ENCODE results near the gene TRAPPC5.

TRAPPC5 gene

GRCh38 chr19:7699003-7699402 lies 18.4 kb downstream of the TRAPPC5 start:
- Mint-ChIP-seq H3K27ac (peak overlapping the region; percentile 82), H3K4me1 (ENCODE audit: low read depth) (peaks cover 25% of the 10 kb centered on the region), H3K27me3 (no peaks in the 10 kb centered on the region), H3K9me3 (ENCODE audit: low read depth) (no peaks in the 10 kb centered on the region), H3K4me3 (peak overlapping the region; percentile 81), H3K36me3 (no peaks in the 10 kb centered on the region)

- Mint-ChIP-seq H3K27ac (peak overlapping the region; percentile 82), H3K36me3 (no peaks in the 10 kb centered on the region), H3K27me3 (no peaks in the 10 kb centered on the region), H3K4me3 (peak overlapping the region; percentile 81), H3K9me3 (ENCODE audit: low read depth) (no peaks in the 10 kb centered on the region), H3K4me1 (ENCODE audit: low read depth) (peaks cover 27% of the 10 kb centered on the region)
Observed at GRCh38 chr19:7699417-7700401, 19.1 kb downstream of the TRAPPC5 start.

GRCh38 chr19:7701049-7701653 lies 20.5 kb downstream of the TRAPPC5 start:
- no peaks in the 10 kb centered on the region for H3K36me3 Mint-ChIP-seq
- no peaks in the 10 kb centered on the region for H3K27me3 Mint-ChIP-seq
- no peak overlapping the region for H3K4me3 Mint-ChIP-seq
- no peak overlapping the region for H3K27ac Mint-ChIP-seq
- peaks cover 41% of the 10 kb centered on the region for H3K4me1 Mint-ChIP-seq (ENCODE audit: low read depth)
- H3K9me3 Mint-ChIP-seq (ENCODE audit: low read depth) = no peaks in the 10 kb centered on the region

GRCh38 chr19:7701654-7702457 lies 21.2 kb downstream of the TRAPPC5 start, which contains the start of gene FCER2:
Gene FCER2, minus strand, starts transcription at chr19:7702131. Its CDS starts 2,371 bp downstream, at chr19:7699760.
- Mint-ChIP-seq H3K4me1 (ENCODE audit: low read depth) (peaks cover 48% of the 10 kb centered on the region), H3K27ac (no peak within 1 kb of the TSS), H3K4me3 (no peak within 1 kb of the TSS)

GRCh38 chr19:7703332-7703731 lies 22.7 kb downstream of the TRAPPC5 start:
- H3K36me3 Mint-ChIP-seq = no peaks in the 10 kb centered on the region
- peaks cover 55% of the 10 kb centered on the region for H3K4me1 Mint-ChIP-seq (ENCODE audit: low read depth)
- no peak overlapping the region for H3K4me3 Mint-ChIP-seq
- H3K27me3 Mint-ChIP-seq = no peaks in the 10 kb centered on the region
- H3K9me3 Mint-ChIP-seq (ENCODE audit: low read depth) = no peaks in the 10 kb centered on the region
- no peak overlapping the region for H3K27ac Mint-ChIP-seq

More at GRCh38 chr19:7701654-7702457, 21.2 kb downstream of the TRAPPC5 start, which contains the start of gene FCER2:
- Mint-ChIP-seq H3K36me3 (no peaks in the 10 kb centered on the region), H3K9me3 (ENCODE audit: low read depth) (no peaks in the 10 kb centered on the region), H3K27me3 (no peaks in the 10 kb centered on the region)

- Mint-ChIP-seq H3K4me1 (ENCODE audit: low read depth) (peaks cover 53% of the 10 kb centered on the region), H3K9me3 (ENCODE audit: low read depth) (no peaks in the 10 kb centered on the region), H3K27ac (peak overlapping the region; percentile 93), H3K27me3 (no peaks in the 10 kb centered on the region), H3K4me3 (no peak overlapping the region), H3K36me3 (no peaks in the 10 kb centered on the region)
Observed at GRCh38 chr19:7704280-7705060, 23.8 kb downstream of the TRAPPC5 start.

GRCh38 chr19:7705387-7706187 lies 25.0 kb downstream of the TRAPPC5 start:
- Mint-ChIP-seq H3K9me3 (ENCODE audit: low read depth) (no peaks in the 10 kb centered on the region), H3K4me3 (peak overlapping the region; percentile 80), H3K27ac (peak overlapping the region; percentile 93), H3K27me3 (no peaks in the 10 kb centered on the region), H3K4me1 (ENCODE audit: low read depth) (peaks cover 48% of the 10 kb centered on the region), H3K36me3 (no peaks in the 10 kb centered on the region)

GRCh38 chr19:7706188-7706954 lies 25.7 kb downstream of the TRAPPC5 start:
- no peaks in the 10 kb centered on the region for H3K36me3 Mint-ChIP-seq
- H3K27me3 Mint-ChIP-seq = no peaks in the 10 kb centered on the region
- H3K27ac Mint-ChIP-seq = peak overlapping the region; percentile 93
- H3K4me3 Mint-ChIP-seq = peak overlapping the region; percentile 80
- H3K4me1 Mint-ChIP-seq (ENCODE audit: low read depth) = peaks cover 50% of the 10 kb centered on the region
- H3K9me3 Mint-ChIP-seq (ENCODE audit: low read depth) = no peaks in the 10 kb centered on the region

- H3K36me3 Mint-ChIP-seq = no peaks in the 10 kb centered on the region
- H3K27ac Mint-ChIP-seq = peak overlapping the region; percentile 93
- H3K27me3 Mint-ChIP-seq = no peaks in the 10 kb centered on the region
- H3K9me3 Mint-ChIP-seq (ENCODE audit: low read depth) = no peaks in the 10 kb centered on the region
- H3K4me3 Mint-ChIP-seq = peak overlapping the region; percentile 80
- H3K4me1 Mint-ChIP-seq (ENCODE audit: low read depth) = peaks cover 50% of the 10 kb centered on the region
Observed at GRCh38 chr19:7706955-7707456, 26.4 kb downstream of the TRAPPC5 start.

GRCh38 chr19:7709932-7710460 lies 29.4 kb downstream of the TRAPPC5 start:
- H3K4me1 Mint-ChIP-seq (ENCODE audit: low read depth) = peaks cover 45% of the 10 kb centered on the region
- no peak overlapping the region for H3K4me3 Mint-ChIP-seq
- no peaks in the 10 kb centered on the region for H3K9me3 Mint-ChIP-seq (ENCODE audit: low read depth)
- no peaks in the 10 kb centered on the region for H3K27me3 Mint-ChIP-seq
- H3K36me3 Mint-ChIP-seq = no peaks in the 10 kb centered on the region
- no peak overlapping the region for H3K27ac Mint-ChIP-seq

GRCh38 chr19:7710616-7711015 lies 30.0 kb downstream of the TRAPPC5 start:
- Mint-ChIP-seq H3K27ac (no peak overlapping the region), H3K27me3 (no peaks in the 10 kb centered on the region), H3K36me3 (no peaks in the 10 kb centered on the region), H3K4me3 (no peak overlapping the region), H3K9me3 (ENCODE audit: low read depth) (no peaks in the 10 kb centered on the region), H3K4me1 (ENCODE audit: low read depth) (peaks cover 41% of the 10 kb centered on the region)

- Mint-ChIP-seq H3K36me3 (no peaks in the 10 kb centered on the region), H3K4me3 (no peak overlapping the region), H3K27ac (no peak overlapping the region), H3K9me3 (ENCODE audit: low read depth) (no peaks in the 10 kb centered on the region), H3K4me1 (ENCODE audit: low read depth) (peaks cover 34% of the 10 kb centered on the region), H3K27me3 (no peaks in the 10 kb centered on the region)
Observed at GRCh38 chr19:7715671-7716070, 35.0 kb downstream of the TRAPPC5 start.
